GM12878 (cell line): ENCODE data around the gene TBPL2. TPM values are rescaled to one million over a fixed set of nuclear protein-coding genes. Genes with fewer than 3 reads are reported as not detected.

Source experiments
- ATF7 ChIP-seq: fragments of 450-650 bp; IDR thresholded peaks from 2 replicates; pipeline ENCODE4 v1.6.1; 2016; ENCODE audit warnings: low read depth, mild to moderate bottlenecking
- BHLHE40 ChIP-seq, 2 experiments: fragments of 450-650 bp in 1 of 2; IDR thresholded peaks; 2 replicates each; pipeline ENCODE4 v1.6.1; 2011 to 2017; ENCODE audit warnings: low read depth in 2 of 2, borderline replicate concordance in 1 of 2, improper control_type of control experiment in 1 of 2, low read length in 1 of 2, mild to moderate bottlenecking in 1 of 2
- CBFB ChIP-seq: IDR thresholded peaks from 2 replicates; pipeline ENCODE4 v1.6.1; 2016; ENCODE audit warnings: antibody characterized with exemption, low read depth
- CHD1 ChIP-seq: IDR thresholded peaks from 2 replicates; pipeline ENCODE4 v1.6.1; 2012; ENCODE audit warnings: low read depth, low read length, improper control_type of control experiment
- CTCF ChIP-seq, 3 experiments: IDR thresholded peaks in 2 of 3; conservative IDR thresholded peaks in 1 of 3; 2 replicates each; pipeline ENCODE4 v1.5.1; 2011; ENCODE audit warnings: low read depth in 3 of 3, low read length in 3 of 3, mild to moderate bottlenecking in 3 of 3, control low read depth in 2 of 3, moderate library complexity in 2 of 3, inconsistent platforms in 1 of 3, mixed read lengths in 1 of 3; ENCODE audit not compliant: control insufficient read depth in 2 of 3, insufficient read depth in 1 of 3; ENCODE audit errors: extremely low read depth in 1 of 3
- FOS ChIP-seq: IDR thresholded peaks from 3 replicates; pipeline ENCODE4 v1.6.1; 2011; ENCODE audit warnings: borderline replicate concordance; ENCODE audit not compliant: insufficient read length; ENCODE audit errors: extremely low read depth
- LARP7 ChIP-seq: fragments of 450-650 bp; IDR thresholded peaks from 2 replicates; pipeline ENCODE4 v1.6.1; 2017; ENCODE audit warnings: mild to moderate bottlenecking
- MXI1 ChIP-seq: fragments of 150-350 bp; IDR thresholded peaks from 2 replicates; pipeline ENCODE4 v1.6.1; 2011; ENCODE audit warnings: low read depth, mild to moderate bottlenecking, inconsistent platforms, low read length, improper control_type of control experiment
- POU2F2 ChIP-seq: IDR thresholded peaks from 3 replicates; pipeline ENCODE4 v1.6.1; 2011; ENCODE audit warnings: low read depth, mild to moderate bottlenecking, low read length, borderline replicate concordance
- RUNX3 ChIP-seq: IDR thresholded peaks from 2 replicates; pipeline ENCODE4 v1.6.1; 2012; ENCODE audit warnings: low read length, inconsistent platforms
- SP1 ChIP-seq: IDR thresholded peaks from one replicate; pipeline ENCODE4 v1.6.1; 2011; ENCODE audit warnings: low read depth, low read length
- STAT3 ChIP-seq: IDR thresholded peaks from 2 replicates; pipeline ENCODE4 v1.6.1; 2011; ENCODE audit warnings: low read depth, low read length, improper control_type of control experiment
- SUZ12 ChIP-seq: fragments of 200-600 bp; sonication (generic); IDR thresholded peaks from one replicate; pipeline ENCODE4 v1.6.1; 2018; ENCODE audit warnings: antibody characterized with exemption, mild to moderate bottlenecking; ENCODE audit not compliant: unreplicated experiment
- ZNF274 ChIP-seq: IDR thresholded peaks from one replicate; pipeline ENCODE4 v1.8.0; 2011; ENCODE audit not compliant: insufficient read length, insufficient read depth
- ZZZ3 ChIP-seq: IDR thresholded peaks from 2 replicates; pipeline ENCODE4 v1.6.1; 2011; ENCODE audit warnings: low read depth; ENCODE audit not compliant: control insufficient read depth, insufficient read length
- polyA plus RNA-seq, 11 experiments: library from polyadenylated mRNA; depleted of rRNA in 4 of 11; unstranded in 6 of 11; stranded (reverse) in 5 of 11; fragments of >200 nt; fragmentation: Nextera tagmentation in 4 of 11; fragmentation: Illumina TruSeq in 1 of 11; extraction: Ambion mirVana in 4 of 11; extraction: Trizol in 1 of 11; gene quantifications; 1 replicate in 1 of 11; 2 replicates in 10 of 11; pipeline versions ENCODE4 v1.2.1 to v1.2.3, GENCODE V29; 2011 to 2016; ENCODE audit warnings: inconsistent platforms in 2 of 11, missing spikeins in 2 of 11, low read depth in 1 of 11
- total RNA-seq, 4 experiments: library from RNA; depleted of rRNA in 3 of 4; stranded (reverse); fragments of >200 nt in 3 of 4; fragmentation: Illumina TruSeq in 1 of 4; extraction: Trizol in 1 of 4; gene quantifications; 2 replicates each; pipeline versions ENCODE4 v1.2.1 to v1.2.3, GENCODE V29; 2013 to 2021
- TF ChIP-seq, protein P1 (sequence below): IDR thresholded peaks from 2 replicates; pipeline ENCODE4 v1.6.1; 2011; ENCODE audit warnings: mild to moderate bottlenecking, low read depth, low read length, moderate library complexity; ENCODE audit not compliant: insufficient replicate concordance
- TF ChIP-seq, protein P2 (sequence below): fragments of 450-650 bp; IDR thresholded peaks from 2 replicates; pipeline ENCODE4 v1.6.1; 2017; ENCODE audit warnings: mild to moderate bottlenecking, moderate library complexity
- TF ChIP-seq, protein P3 (sequence below): fragments of 450-650 bp; IDR thresholded peaks from 2 replicates; pipeline ENCODE4 v1.6.1; 2017; ENCODE audit warnings: mild to moderate bottlenecking, low read depth, inconsistent platforms; ENCODE audit not compliant: poor library complexity, severe bottlenecking
- TF ChIP-seq, protein P4 (sequence below): fragments of 450-650 bp; IDR thresholded peaks from 2 replicates; pipeline ENCODE4 v1.6.1; 2017; ENCODE audit warnings: borderline replicate concordance

TBPL2 gene
- total and polyA plus RNA-seq, 10 of the 15 experiments (the other 5 are each of a cell fraction or from before 2014, with no cell fraction given) = 0.41 TPM; not detected in 9

DNA sequence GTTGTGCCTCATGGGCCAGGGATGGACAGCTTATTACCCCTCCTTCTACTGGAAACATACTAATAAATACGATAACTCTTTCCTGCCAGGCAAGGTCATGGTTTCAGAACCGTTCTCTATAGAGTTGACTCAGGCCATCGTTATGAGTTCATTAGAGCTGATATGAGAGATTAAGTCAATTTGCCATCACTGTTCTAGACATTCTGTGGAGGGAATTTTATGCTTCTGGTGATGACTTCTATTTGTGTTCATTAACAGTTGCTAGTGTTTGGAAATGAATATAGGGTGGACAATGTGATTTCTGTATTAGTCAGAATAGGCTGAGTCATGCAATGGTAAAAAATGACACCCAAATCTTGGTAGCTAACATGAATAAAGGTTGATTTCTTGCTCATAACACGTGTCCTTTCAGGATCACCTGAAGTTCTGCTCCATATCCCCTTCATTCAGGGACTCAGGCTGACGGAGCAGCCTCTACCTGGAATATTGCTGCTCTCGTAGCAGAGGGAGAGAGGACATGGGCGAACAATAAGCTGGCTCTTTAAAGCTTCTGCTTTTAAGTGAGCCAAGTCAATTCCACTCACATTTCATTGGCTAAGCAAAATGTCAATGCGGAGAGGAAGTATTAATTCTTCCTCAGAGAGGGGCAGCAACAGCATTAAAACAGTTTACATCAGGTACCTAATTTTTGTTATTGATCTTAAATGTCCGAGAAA, 18.5 kb upstream of the TBPL2 start (continued):
- TF ChIP-seq CHD1 (no peak), CTCF (IDR thresholded peaks at IDR 0.05 in 2 of 3, conservative IDR thresholded peaks at IDR 0.05 in 1 of 3; ENCODE audit: control insufficient read depth in 2 of 3, extremely low read depth in 1 of 3, insufficient read depth in 1 of 3, low read depth in 3 of 3, low read length in 3 of 3) (no peak), RUNX3 (peak; percentile 72), MXI1 (no peak), POU2F2 (no peak), SUZ12 (no peak), CBFB (0 out of 2 replicates have a peak, but pooled peaks have one; percentile 25), FOS (no peak), SP1 (no peak), ZNF274 (no peak), STAT3 (no peak), BHLHE40 (IDR thresholded peaks at IDR 0.05; ENCODE audit: borderline replicate concordance in 1 of 2, low read depth in 2 of 2, low read length in 1 of 2) (peak; percentile 33 to 39; a peak in 3 of 4 replicates), LARP7 (no peak), ZZZ3 (no peak), ATF7 (peak; percentile 75)
- TF ChIP-seq, protein P1, sequence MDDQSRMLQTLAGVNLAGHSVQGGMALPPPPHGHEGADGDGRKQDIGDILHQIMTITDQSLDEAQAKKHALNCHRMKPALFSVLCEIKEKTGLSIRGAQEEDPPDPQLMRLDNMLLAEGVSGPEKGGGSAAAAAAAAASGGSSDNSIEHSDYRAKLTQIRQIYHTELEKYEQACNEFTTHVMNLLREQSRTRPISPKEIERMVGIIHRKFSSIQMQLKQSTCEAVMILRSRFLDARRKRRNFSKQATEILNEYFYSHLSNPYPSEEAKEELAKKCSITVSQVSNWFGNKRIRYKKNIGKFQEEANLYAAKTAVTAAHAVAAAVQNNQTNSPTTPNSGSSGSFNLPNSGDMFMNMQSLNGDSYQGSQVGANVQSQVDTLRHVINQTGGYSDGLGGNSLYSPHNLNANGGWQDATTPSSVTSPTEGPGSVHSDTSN = no peak
- TF ChIP-seq, protein P2, sequence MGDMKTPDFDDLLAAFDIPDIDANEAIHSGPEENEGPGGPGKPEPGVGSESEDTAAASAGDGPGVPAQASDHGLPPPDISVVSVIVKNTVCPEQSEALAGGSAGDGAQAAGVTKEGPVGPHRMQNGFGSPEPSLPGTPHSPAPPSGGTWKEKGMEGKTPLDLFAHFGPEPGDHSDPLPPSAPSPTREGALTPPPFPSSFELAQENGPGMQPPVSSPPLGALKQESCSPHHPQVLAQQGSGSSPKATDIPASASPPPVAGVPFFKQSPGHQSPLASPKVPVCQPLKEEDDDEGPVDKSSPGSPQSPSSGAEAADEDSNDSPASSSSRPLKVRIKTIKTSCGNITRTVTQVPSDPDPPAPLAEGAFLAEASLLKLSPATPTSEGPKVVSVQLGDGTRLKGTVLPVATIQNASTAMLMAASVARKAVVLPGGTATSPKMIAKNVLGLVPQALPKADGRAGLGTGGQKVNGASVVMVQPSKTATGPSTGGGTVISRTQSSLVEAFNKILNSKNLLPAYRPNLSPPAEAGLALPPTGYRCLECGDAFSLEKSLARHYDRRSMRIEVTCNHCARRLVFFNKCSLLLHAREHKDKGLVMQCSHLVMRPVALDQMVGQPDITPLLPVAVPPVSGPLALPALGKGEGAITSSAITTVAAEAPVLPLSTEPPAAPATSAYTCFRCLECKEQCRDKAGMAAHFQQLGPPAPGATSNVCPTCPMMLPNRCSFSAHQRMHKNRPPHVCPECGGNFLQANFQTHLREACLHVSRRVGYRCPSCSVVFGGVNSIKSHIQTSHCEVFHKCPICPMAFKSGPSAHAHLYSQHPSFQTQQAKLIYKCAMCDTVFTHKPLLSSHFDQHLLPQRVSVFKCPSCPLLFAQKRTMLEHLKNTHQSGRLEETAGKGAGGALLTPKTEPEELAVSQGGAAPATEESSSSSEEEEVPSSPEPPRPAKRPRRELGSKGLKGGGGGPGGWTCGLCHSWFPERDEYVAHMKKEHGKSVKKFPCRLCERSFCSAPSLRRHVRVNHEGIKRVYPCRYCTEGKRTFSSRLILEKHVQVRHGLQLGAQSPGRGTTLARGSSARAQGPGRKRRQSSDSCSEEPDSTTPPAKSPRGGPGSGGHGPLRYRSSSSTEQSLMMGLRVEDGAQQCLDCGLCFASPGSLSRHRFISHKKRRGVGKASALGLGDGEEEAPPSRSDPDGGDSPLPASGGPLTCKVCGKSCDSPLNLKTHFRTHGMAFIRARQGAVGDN = no peak
- TF ChIP-seq, protein P3, sequence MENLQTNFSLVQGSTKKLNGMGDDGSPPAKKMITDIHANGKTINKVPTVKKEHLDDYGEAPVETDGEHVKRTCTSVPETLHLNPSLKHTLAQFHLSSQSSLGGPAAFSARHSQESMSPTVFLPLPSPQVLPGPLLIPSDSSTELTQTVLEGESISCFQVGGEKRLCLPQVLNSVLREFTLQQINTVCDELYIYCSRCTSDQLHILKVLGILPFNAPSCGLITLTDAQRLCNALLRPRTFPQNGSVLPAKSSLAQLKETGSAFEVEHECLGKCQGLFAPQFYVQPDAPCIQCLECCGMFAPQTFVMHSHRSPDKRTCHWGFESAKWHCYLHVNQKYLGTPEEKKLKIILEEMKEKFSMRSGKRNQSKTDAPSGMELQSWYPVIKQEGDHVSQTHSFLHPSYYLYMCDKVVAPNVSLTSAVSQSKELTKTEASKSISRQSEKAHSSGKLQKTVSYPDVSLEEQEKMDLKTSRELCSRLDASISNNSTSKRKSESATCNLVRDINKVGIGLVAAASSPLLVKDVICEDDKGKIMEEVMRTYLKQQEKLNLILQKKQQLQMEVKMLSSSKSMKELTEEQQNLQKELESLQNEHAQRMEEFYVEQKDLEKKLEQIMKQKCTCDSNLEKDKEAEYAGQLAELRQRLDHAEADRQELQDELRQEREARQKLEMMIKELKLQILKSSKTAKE = peak; percentile 50
- TF ChIP-seq, protein P4, sequence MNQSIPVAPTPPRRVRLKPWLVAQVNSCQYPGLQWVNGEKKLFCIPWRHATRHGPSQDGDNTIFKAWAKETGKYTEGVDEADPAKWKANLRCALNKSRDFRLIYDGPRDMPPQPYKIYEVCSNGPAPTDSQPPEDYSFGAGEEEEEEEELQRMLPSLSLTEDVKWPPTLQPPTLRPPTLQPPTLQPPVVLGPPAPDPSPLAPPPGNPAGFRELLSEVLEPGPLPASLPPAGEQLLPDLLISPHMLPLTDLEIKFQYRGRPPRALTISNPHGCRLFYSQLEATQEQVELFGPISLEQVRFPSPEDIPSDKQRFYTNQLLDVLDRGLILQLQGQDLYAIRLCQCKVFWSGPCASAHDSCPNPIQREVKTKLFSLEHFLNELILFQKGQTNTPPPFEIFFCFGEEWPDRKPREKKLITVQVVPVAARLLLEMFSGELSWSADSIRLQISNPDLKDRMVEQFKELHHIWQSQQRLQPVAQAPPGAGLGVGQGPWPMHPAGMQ = no peak
